HG03439 (cell line): ENCODE data around the gene CD27.
"Not testable (repeated sequence)": the region's sequence is repeated elsewhere in the genome, so short reads cannot be mapped to it uniquely, and the experiment has no call there.

Experiments
- ATAC-seq: cut with Tn5 transposase; IDR thresholded peaks from one replicate; pipeline ENCODE4 v1.9.1; 2021; ENCODE audit warnings: mild to moderate bottlenecking, moderate library complexity; ENCODE audit not compliant: unreplicated experiment

CD27 gene

DNA sequence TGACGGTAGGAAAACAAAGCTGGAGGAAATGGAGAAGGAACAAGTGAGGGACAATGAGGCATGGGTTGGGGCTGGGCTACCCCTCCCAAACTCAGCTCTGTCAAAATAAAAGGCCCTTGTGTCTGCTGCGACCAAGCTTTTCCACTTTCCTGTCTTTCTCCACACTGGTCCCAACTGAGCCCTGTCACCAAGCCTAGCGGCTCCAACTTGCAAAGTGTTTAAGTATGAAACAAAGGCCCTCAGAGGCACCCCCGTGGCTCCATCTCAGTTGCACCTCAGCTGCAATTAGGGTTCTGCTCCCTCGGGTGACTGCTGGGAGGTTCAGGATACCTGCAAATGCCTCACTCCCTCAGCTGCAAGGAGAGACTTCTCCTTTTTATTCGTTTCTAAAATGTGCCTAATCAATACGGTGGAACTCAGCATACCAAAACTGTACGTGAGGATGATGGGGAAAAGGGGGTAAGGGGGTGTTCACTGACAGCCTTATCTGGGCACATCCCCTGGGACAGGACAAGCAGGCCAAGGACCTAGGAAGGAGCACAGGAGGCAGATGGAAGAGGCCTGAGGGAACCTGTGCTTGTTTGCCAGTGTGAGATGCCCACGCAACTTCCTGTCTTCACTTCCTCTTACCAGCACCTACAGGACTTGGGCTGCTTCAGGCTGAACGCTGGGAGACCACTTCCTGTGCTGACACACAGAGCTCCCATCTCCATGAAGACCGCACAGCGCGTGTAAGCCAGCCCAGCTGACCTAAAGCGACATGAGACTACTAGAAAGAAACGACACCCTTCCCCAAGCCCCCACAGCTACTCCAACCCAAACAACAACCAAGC, 16.9 kb downstream of the CD27 start:
- ATAC-seq = peak; percentile 64

DNA sequence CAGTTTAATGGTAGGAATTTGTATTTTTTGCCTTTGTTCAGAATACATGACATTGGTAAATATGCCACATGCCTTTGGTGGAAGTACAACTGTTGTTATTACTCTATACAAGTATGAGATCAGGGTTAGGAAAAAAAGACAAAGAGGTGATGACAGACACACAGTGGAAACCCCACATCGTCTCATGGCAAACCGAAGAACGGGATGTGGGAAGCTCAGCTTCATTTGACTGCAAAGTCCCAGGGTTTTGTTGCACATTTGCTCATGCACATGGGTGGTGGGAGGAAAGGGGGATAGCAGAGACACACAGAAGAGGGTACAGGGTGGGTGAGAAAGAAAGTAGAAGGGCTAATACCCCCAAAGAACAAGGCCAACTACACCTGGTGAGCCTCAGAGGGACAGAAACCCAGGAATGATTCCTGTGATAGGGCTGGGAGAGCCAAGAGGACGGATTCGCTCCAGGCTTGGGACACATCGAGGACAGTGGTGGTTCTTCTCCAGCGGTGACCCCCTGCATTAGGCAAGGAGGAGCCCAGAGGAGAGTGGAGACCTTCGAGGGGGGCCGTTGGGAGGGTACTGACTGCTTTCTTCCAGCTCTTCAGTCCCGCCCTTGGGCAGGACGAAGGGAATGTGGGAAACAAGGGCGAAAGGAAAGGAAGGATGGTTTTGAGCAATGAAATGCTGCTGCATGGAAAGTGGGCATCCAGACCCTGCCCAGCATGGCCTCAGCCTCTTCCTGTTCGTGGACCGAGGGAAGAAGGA, 17.7 kb downstream of the CD27 start:
- ATAC-seq = no peak

- ATAC-seq = no peak
Observed at GRCh38 chr12:6463216-6463615, 18.5 kb downstream of the CD27 start.

DNA sequence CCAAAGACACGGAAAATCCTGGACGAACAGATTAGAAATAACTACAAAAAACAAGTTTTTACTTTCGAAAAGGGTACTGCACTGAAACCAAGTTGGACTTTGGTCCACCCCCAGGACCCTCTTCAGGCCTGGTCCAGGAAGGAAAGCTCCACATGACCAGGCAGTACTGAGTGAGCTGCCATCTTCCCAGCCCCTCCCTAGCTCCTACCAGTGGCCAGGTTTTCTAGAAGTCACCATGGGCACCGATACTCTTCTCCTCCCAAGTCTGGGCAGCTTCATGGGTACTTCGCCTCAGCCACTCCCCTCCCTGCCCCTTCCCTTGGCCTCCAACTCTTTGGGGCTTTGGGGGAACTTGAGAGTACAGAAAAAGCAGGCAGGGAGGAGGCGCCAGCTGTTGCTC, 19.1 kb downstream of the CD27 start:
- no peak for ATAC-seq

DNA sequence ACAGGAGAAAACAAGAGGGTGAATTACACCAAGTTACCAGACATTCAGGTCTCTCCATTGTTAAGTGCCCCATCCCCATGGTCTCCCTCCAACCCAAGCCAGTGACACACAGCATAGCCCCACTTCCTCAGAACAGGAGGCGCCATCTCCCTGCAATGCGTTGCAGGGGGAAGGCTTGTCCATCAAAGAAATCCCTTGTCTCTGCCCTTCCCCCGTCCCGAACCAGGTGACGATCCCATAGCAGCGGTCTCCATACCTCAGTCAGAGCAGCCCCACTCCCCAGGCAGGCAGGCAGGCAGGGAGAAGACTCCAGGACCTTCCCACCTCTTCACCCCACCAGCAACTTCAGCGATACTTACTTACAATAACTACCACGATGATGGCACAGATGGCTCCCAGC, 19.8 kb downstream of the CD27 start:
- ATAC-seq = no peak

GRCh38 chr12:6465467-6466183, 20.9 kb downstream of the CD27 start:
- ATAC-seq = no peak

- no peak for ATAC-seq
Observed at GRCh38 chr12:6466184-6466573, 21.4 kb downstream of the CD27 start.

- not testable (repeated sequence) for ATAC-seq
Observed at GRCh38 chr12:6466751-6467150, 22.0 kb downstream of the CD27 start.

DNA sequence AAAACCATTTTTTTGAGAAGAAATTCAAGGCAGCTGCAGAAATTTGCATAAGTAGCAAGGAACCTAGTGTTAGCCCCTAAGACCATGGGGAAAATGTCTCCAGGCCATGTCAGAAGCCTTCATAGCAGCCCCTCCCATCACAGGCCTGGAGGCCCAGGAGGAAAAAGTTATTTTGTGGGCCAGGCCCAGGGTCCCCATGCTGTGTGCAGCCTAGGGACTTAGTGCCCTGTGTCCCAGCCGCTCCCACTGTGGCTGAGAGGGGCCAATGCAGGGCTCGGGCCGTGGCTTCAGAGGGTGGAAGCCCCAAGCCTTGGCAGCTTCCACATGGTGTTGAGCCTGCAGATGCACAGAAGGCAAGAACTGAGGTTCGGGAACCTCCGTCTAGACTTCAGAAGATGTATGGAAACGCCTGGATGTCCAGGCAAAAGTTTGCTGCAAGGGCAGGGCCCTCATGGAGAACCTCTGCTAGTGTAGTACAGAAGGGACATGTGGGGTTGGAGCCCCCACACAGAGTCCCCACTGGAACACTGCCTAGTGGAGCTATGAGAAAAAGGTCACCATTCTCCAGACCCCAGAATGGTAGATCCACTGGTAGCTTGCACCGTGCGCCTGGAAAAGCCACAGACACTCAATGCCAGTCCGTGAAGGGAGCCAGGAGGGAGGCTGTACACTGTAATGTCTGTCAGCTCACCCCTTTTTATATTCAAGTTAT, 23.0 kb downstream of the CD27 start:
- ATAC-seq = not testable (repeated sequence)

DNA sequence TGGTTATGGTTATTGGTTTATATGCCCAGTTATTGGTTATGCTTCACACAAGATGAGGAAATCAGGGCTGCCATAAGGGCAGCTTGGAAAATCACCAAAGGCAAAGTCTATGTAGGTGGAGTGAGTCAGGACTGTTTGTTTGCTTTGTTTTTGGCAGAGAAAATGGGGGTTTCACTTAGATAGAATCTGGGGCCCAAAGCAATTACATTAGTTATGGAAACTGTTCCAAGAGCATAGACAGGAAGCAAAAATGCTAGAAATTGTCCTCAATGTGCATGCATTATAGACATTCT, 23.5 kb downstream of the CD27 start:
- ATAC-seq = no peak

- no peak for ATAC-seq
Observed at GRCh38 chr12:6469092-6469491, 24.3 kb downstream of the CD27 start.

GRCh38 chr12:6469609-6470374, 25.0 kb downstream of the CD27 start:
- ATAC-seq = no peak

GRCh38 chr12:6470375-6471163, 25.8 kb downstream of the CD27 start, which contains the start of gene VAMP1:
Gene VAMP1, minus strand, starts transcription at chr12:6470677. Its CDS starts 146 bp downstream, at chr12:6470531.
- ATAC-seq = peak; percentile 92

GRCh38 chr12:6471989-6472360, 27.2 kb downstream of the CD27 start:
- no peak for ATAC-seq

GRCh38 chr12:6472491-6472890, 27.7 kb downstream of the CD27 start:
- ATAC-seq = no peak

GRCh38 chr12:6475233-6475975, 30.6 kb downstream of the CD27 start:
- ATAC-seq = not testable (repeated sequence)

DNA sequence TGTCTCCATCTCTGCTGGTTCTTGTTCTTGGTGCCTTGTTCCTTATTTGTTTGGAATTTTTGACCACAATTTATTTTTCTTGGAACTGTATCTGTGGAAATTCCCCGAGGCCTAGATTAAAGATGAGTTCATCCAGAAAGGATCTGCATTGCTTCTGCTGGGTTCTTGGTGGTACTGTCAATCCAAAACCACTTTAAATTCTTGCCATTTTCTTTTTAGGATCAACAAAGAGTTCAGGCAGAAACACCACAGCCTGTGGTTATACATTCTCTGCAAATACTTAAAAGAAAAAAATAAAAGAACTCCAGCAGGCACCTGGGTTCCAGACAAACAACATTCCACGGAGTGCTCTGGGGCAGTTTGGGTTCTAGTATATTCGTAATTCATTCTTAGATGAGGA, 31.7 kb downstream of the CD27 start:
- no peak for ATAC-seq

- not testable (repeated sequence) for ATAC-seq
Observed at GRCh38 chr12:6477601-6478377, 33.0 kb downstream of the CD27 start.
